Ovary (tissue), 3 donors: ENCODE results near the gene RNGTT.

ENCODE experiments used
- POLR2A ChIP-seq: fragments of 450-650 bp; IDR thresholded peaks from one replicate; pipeline ENCODE4 v1.6.1; 2017; ENCODE audit warnings: antibody characterized with exemption, mild to moderate bottlenecking, moderate library complexity
- TF ChIP-seq, protein P1 (sequence below), 3 donors: fragments of 450-650 bp in 2 of 3; fragments of 200-600 bp in 1 of 3; IDR thresholded peaks; one replicate each; pipeline versions ENCODE4 v1.5.1 to v1.8.0; 2016 to 2022; ENCODE audit warnings: antibody characterized with exemption in 3 of 3, mild to moderate bottlenecking in 1 of 3
- donor health status: DM: no; HTN: no; CAD: no.

DNA sequence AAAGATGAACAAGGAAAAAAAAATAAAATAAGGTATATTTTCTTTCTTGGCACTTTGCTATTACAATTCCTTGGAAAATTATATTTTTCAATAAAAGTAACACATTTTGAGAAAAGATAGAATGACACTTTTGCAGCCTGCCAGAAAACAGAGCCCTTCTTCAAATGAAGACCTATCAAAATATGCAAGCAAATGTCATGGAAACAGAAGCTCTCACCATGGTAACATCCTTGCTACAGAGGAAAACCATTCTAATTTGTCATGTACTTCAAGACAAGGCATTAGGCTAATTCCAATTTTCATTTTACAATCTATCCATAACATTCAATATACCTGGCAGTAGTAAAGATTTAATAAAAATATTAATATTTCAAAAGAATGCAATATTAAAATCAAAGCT is 177.9 kb downstream of the RNGTT start:
- TF ChIP-seq POLR2A: no peak
- TF ChIP-seq, protein P1, sequence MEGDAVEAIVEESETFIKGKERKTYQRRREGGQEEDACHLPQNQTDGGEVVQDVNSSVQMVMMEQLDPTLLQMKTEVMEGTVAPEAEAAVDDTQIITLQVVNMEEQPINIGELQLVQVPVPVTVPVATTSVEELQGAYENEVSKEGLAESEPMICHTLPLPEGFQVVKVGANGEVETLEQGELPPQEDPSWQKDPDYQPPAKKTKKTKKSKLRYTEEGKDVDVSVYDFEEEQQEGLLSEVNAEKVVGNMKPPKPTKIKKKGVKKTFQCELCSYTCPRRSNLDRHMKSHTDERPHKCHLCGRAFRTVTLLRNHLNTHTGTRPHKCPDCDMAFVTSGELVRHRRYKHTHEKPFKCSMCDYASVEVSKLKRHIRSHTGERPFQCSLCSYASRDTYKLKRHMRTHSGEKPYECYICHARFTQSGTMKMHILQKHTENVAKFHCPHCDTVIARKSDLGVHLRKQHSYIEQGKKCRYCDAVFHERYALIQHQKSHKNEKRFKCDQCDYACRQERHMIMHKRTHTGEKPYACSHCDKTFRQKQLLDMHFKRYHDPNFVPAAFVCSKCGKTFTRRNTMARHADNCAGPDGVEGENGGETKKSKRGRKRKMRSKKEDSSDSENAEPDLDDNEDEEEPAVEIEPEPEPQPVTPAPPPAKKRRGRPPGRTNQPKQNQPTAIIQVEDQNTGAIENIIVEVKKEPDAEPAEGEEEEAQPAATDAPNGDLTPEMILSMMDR (IDR thresholded peaks at IDR 0.05): no peak
